GM19328 (cell line): ENCODE data around the gene CDKN2C.
A peak's percentile ranks its signal among the peaks of the same experiment; 100 is the strongest.

Experiments
- ATAC-seq: cut with Tn5 transposase; IDR thresholded peaks from one replicate; pipeline ENCODE4 v1.9.1; 2021; ENCODE audit warnings: mild to moderate bottlenecking, moderate library complexity; ENCODE audit not compliant: unreplicated experiment

Gene CDKN2C

GRCh38 chr1:50959913-50960844 is 9.9 kb upstream of the CDKN2C start, which contains the start of gene FAF1:
TSS of gene FAF1 (minus strand) at chr1:50960267. CDS start at chr1:50959811, 456 bp downstream.
- peak; percentile 82 for ATAC-seq

GRCh38 chr1:50964863-50965262 is 5.2 kb upstream of the CDKN2C start:
- no peak for ATAC-seq

- no peak for ATAC-seq
Measured at GRCh38 chr1:50966991-50967390, 3.1 kb upstream of the CDKN2C start.

- ATAC-seq = no peak
Measured at GRCh38 chr1:50967416-50968157, 2.5 kb upstream of the CDKN2C start.

- peak; percentile 50 for ATAC-seq
Measured at GRCh38 chr1:50968158-50968820, 1.8 kb upstream of the CDKN2C start.

GRCh38 chr1:50968821-50969610 is 1.0 kb upstream of the CDKN2C start:
- ATAC-seq = peak; percentile 17

GRCh38 chr1:50970509-50970887 is 453 bp downstream of the CDKN2C start:
- ATAC-seq = no peak

GRCh38 chr1:50970931-50971582 is 1.0 kb downstream of the CDKN2C start:
- ATAC-seq = no peak

GRCh38 chr1:50971748-50972305 is 1.8 kb downstream of the CDKN2C start:
- ATAC-seq = no peak

GRCh38 chr1:50972766-50973165 is 2.7 kb downstream of the CDKN2C start:
- no peak for ATAC-seq

- no peak for ATAC-seq
Measured at GRCh38 chr1:50973255-50973654, 3.2 kb downstream of the CDKN2C start.

GRCh38 chr1:50973875-50974617 is 4.0 kb downstream of the CDKN2C start:
- no peak for ATAC-seq

GRCh38 chr1:50974618-50974935 is 4.5 kb downstream of the CDKN2C start:
- no peak for ATAC-seq

- no peak for ATAC-seq
Measured at GRCh38 chr1:50975436-50975835, 5.4 kb downstream of the CDKN2C start.

- no peak for ATAC-seq
Measured at GRCh38 chr1:50976111-50976889, 6.3 kb downstream of the CDKN2C start.

GRCh38 chr1:50976890-50977574 is 7.0 kb downstream of the CDKN2C start:
- peak; percentile 46 for ATAC-seq

- peak; percentile 52 for ATAC-seq
Measured at GRCh38 chr1:50977575-50978143, 7.6 kb downstream of the CDKN2C start.
